Measurements from ENCODE around the gene BICDL1. TPM values are rescaled to one million over a fixed set of nuclear protein-coding genes. Genes with fewer than 3 reads are reported as not detected.

BICDL1 gene
- total RNA-seq, 3 donors from 2014 or later = 6.7 to 10.6 (median 6.8) TPM

GRCh38 chr12:120109570-120110267, 120.7 kb downstream of the BICDL1 start:
- intact Hi-C loops (cut with DNase I, micrococcal nuclease) = no loop called here
- DNase-seq = no peak
- H3K4me3 ChIP-seq = no peak overlapping the region
- no peaks in the 10 kb centered on the region for H3K36me3 ChIP-seq (ENCODE audit: low read depth)
- ATAC-seq = no peak
- no peaks in the 10 kb centered on the region for H3K9me3 ChIP-seq
- no peak for TF ChIP-seq CTCF (IDR thresholded peaks at IDR 0.05)
- peaks cover 9% of the 10 kb centered on the region for H3K4me1 ChIP-seq (ENCODE audit: low read depth)

- no peak overlapping the region for H3K4me3 ChIP-seq
- H3K36me3 ChIP-seq (ENCODE audit: low read depth) = no peaks in the 10 kb centered on the region
- H3K9me3 ChIP-seq = no peaks in the 10 kb centered on the region
- peaks cover 16% of the 10 kb centered on the region for H3K4me1 ChIP-seq (ENCODE audit: low read depth)
- DNase-seq = peak; percentile 38 to 82 (median 59)
- TF ChIP-seq CTCF (IDR thresholded peaks at IDR 0.05) = no peak
- intact Hi-C loops (cut with DNase I, micrococcal nuclease) = no loop called here
- peak; percentile 80 for ATAC-seq
These were observed 121.8 kb downstream of the BICDL1 start for GRCh38 chr12:120110550-120111501.

- Histone ChIP-seq H3K36me3 (ENCODE audit: low read depth) (no peaks in the 10 kb centered on the region), H3K4me1 (ENCODE audit: low read depth) (peaks cover 27% of the 10 kb centered on the region), H3K4me3 (no peak overlapping the region), H3K9me3 (no peaks in the 10 kb centered on the region)
- no peak for TF ChIP-seq CTCF (IDR thresholded peaks at IDR 0.05)
- ATAC-seq (no peak), DNase-seq (no peak)
- intact Hi-C loops (cut with DNase I, micrococcal nuclease) = no loop called here
These were observed 126.0 kb downstream of the BICDL1 start for GRCh38 chr12:120115066-120115465.

- Histone ChIP-seq H3K36me3 (ENCODE audit: low read depth) (no peaks in the 10 kb centered on the region), H3K4me3 (peak overlapping the region; percentile 58), H3K9me3 (no peaks in the 10 kb centered on the region), H3K4me1 (ENCODE audit: low read depth) (peaks cover 26% of the 10 kb centered on the region)
- ATAC-seq (peak; percentile 4), DNase-seq (peak; percentile 56 to 75 (median 72))
- intact Hi-C loops (cut with DNase I, micrococcal nuclease) = no loop called here
- TF ChIP-seq CTCF (IDR thresholded peaks at IDR 0.05) = no peak
These were observed 126.8 kb downstream of the BICDL1 start for GRCh38 chr12:120115692-120116440.

- Histone ChIP-seq H3K9me3 (no peaks in the 10 kb centered on the region), H3K4me3 (peak within 1 kb of the TSS; percentile 58), H3K4me1 (ENCODE audit: low read depth) (peaks cover 26% of the 10 kb centered on the region), H3K36me3 (ENCODE audit: low read depth) (no peaks in the 10 kb centered on the region)
- DNase-seq = no peak
- intact Hi-C loops (cut with DNase I, micrococcal nuclease) = no loop called here
- no peak for ATAC-seq
- TF ChIP-seq CTCF (IDR thresholded peaks at IDR 0.05) = no peak
These were observed 127.4 kb downstream of the BICDL1 start, which contains the start of gene RAB35 for GRCh38 chr12:120116441-120116791. RAB35 (minus strand) TSS chr12:120116753; CDS start chr12:120116650, 103 bp downstream.

All from mucosa of descending colon (tissue), 3 donors.